ENCODE measurements around the gene KRTDAP. TPM values are rescaled to one million over a fixed set of nuclear protein-coding genes. Genes with fewer than 3 reads are reported as not detected.
"Not testable (repeated sequence)": the region's sequence is repeated elsewhere in the genome, so short reads cannot be mapped to it uniquely, and the experiment has no call there.

The KRTDAP gene
- total RNA-seq, 1 donor, result not detected

DNA sequence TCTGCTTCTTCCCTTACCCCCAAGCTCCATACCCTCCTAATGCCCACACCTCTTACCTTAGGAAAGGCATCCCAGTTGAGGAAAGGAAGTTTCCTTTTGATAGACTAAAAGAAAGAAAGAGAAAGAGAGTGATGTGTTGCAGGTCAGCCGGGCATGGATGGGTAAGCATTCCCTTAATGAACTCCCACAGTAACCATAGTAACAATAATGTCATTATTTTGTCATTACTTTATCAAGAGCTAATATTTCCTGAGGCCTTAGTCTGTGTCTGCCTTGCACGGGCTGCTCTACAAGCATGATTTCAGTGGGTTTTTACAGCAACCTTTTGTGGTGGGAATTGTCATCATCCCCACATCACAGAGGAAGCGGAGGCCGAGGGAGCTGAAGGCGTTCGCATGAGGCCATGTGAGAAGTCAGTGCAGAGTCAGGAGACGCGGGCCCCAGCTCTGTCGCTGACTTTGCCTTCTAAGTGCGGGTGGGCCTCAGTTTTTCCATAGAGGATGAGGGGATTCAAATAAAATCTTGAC, 2.5 kb downstream of the KRTDAP start:
- no peak for TF ChIP-seq CTCF (IDR thresholded peaks at IDR 0.05; ENCODE audit: insufficient read depth, low read depth, low read length)
- DNase-seq (ENCODE audit: low read depth), result no peak
- H3K4me3 ChIP-seq (ENCODE audit: low read depth, low read length), result no peak overlapping the region

DNA sequence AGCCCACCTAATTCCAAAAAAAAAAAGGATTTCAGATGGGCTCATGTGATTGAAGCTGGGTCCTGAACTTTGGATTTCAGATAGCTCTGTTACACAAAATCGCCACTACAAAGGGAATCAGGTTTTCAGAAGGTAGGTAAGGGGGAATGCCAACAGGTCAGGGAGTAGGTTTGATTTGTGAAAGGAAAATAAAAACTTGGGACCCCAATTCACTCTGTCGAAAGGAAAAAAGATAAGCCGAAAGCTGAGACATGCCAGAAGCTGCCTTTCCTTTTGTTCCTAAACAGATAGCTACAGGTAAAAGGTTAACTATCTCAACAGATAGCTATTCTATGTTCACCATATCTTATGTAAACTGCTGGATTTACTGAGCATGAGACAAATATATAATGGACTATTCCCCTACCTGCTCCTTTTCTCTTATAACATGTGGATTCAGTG, 4.0 kb downstream of the KRTDAP start:
- H3K4me3 ChIP-seq (ENCODE audit: low read depth, low read length), result no peak overlapping the region
- no peak for TF ChIP-seq CTCF (IDR thresholded peaks at IDR 0.05; ENCODE audit: insufficient read depth, low read depth, low read length)
- no peak for DNase-seq (ENCODE audit: low read depth)

- TF ChIP-seq CTCF (IDR thresholded peaks at IDR 0.05; ENCODE audit: insufficient read depth, low read depth, low read length), result no peak
- H3K4me3 ChIP-seq (ENCODE audit: low read depth, low read length), result no peak overlapping the region
- no peak for DNase-seq (ENCODE audit: low read depth)
Measured at GRCh38 chr19:35484252-35485036, 5.8 kb downstream of the KRTDAP start.

DNA sequence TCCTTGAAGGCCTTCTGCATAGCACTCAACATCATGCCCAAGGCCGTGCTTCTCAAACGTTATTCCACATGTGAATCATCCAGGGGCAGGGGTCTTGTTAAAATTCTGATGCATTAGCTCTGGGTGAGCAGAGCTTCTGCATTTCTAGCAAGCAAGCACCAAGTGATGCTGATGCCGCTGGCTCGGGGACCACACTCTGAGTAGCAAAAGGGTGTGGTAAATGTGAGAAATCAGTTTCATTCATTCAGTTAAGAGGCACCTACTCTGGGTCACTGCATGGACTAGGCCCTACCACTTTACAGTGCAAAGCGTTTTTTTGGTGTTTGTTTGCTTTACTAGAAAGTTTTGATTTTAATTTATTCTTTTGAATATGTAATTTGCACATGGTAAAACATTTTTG, 7.2 kb downstream of the KRTDAP start:
- TF ChIP-seq CTCF (IDR thresholded peaks at IDR 0.05; ENCODE audit: insufficient read depth, low read depth, low read length), result no peak
- no peak for DNase-seq (ENCODE audit: low read depth)
- no peak overlapping the region for H3K4me3 ChIP-seq (ENCODE audit: low read depth, low read length)

DNA sequence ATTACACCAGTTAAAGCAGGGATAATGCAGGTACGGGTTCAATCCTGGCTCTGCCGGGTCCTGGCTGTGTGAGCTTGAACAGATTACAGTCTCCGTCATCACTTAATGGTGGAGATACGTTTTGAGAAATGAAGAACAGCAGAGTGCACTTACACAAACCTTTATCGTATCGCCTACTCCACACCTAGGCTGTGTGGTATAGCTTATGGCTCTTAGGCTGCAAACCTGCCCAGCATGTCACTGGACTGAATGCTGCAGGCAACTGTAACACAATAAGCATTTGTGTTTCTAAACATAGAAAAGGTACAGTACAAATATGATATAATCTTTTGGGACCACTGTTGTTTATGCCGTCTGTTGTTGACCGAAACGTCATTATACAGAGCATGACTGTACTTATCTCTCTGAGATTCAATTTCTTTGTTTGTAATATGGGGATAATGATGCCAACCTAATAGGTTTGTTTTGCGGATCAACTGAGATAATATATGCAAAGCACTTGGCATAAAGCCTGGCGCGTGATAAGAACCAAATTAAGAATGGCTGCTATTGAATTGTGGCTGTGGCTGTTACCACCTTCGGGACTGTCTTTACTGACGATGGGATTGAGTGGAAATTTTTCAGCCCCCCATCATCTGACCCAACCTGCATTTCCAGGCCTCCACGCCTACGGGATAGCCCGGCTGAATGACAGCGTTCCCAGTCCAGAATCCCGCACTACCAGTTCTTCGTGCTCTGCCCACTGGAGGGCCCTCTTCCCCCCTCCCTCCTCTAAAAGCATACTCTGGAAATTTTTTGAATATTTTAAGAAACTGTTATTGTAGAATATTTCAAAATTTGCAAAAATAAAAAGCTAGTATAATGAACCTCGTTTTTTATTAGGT, 11.2 kb downstream of the KRTDAP start:
- no peak for DNase-seq (ENCODE audit: low read depth)
- no peak overlapping the region for H3K4me3 ChIP-seq (ENCODE audit: low read depth, low read length)
- no peak for TF ChIP-seq CTCF (IDR thresholded peaks at IDR 0.05; ENCODE audit: insufficient read depth, low read depth, low read length)

GRCh38 chr19:35476149-35476548, 14.1 kb downstream of the KRTDAP start:
- no peak for TF ChIP-seq CTCF (IDR thresholded peaks at IDR 0.05; ENCODE audit: insufficient read depth, low read depth, low read length)
- no peak for DNase-seq (ENCODE audit: low read depth)
- no peak overlapping the region for H3K4me3 ChIP-seq (ENCODE audit: low read depth, low read length)

- not testable (repeated sequence) for H3K4me3 ChIP-seq (ENCODE audit: low read depth, low read length); DNase-seq (ENCODE audit: low read depth)
Measured at GRCh38 chr19:35474594-35474993, 15.7 kb downstream of the KRTDAP start.

All from fibroblast of villous mesenchyme (primary cell).